ENCODE measurements around the gene ASXL2.
"Not testable (repeated sequence)": the region's sequence is repeated elsewhere in the genome, so short reads cannot be mapped to it uniquely, and the experiment has no call there.

ASXL2 gene

DNA sequence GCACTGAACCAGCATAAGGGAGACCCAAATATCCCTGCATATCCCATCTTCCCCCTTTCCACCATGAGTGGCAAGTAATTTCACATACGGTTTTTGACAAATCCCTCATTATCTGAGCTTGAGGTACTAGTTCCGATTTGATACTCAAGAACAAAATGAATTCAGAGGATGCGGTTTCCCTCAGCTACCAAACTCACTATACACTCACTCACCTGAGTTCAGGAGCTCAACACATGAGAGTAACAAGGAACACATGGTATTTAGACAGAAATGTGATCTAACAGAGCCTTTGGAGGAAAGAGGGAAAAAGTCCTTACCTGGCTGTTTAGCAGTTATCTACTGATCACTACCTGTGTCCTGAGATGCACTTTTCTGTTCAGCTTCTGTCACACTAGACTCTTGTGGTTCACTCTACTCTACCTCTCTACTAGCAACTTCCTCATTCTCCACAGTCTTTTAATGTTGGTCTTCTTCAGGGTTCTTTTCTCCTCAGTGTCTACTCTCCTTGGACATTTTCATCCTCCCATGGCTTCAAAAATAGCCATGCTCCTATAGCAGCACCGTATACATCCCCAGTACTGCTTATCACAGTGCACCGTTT lies 25.1 kb downstream of the ASXL2 start:
- TF ChIP-seq, protein P1, sequence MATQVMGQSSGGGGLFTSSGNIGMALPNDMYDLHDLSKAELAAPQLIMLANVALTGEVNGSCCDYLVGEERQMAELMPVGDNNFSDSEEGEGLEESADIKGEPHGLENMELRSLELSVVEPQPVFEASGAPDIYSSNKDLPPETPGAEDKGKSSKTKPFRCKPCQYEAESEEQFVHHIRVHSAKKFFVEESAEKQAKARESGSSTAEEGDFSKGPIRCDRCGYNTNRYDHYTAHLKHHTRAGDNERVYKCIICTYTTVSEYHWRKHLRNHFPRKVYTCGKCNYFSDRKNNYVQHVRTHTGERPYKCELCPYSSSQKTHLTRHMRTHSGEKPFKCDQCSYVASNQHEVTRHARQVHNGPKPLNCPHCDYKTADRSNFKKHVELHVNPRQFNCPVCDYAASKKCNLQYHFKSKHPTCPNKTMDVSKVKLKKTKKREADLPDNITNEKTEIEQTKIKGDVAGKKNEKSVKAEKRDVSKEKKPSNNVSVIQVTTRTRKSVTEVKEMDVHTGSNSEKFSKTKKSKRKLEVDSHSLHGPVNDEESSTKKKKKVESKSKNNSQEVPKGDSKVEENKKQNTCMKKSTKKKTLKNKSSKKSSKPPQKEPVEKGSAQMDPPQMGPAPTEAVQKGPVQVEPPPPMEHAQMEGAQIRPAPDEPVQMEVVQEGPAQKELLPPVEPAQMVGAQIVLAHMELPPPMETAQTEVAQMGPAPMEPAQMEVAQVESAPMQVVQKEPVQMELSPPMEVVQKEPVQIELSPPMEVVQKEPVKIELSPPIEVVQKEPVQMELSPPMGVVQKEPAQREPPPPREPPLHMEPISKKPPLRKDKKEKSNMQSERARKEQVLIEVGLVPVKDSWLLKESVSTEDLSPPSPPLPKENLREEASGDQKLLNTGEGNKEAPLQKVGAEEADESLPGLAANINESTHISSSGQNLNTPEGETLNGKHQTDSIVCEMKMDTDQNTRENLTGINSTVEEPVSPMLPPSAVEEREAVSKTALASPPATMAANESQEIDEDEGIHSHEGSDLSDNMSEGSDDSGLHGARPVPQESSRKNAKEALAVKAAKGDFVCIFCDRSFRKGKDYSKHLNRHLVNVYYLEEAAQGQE (IDR thresholded peaks at IDR 0.05; ENCODE audit: insufficient replicate concordance, low read depth), result no peak
- peak; percentile 27; the same call in 1 of the 2 replicates for TF ChIP-seq SPI1 (IDR thresholded peaks at IDR 0.05; ENCODE audit: borderline replicate concordance, low read depth)
- TF ChIP-seq, protein P2, sequence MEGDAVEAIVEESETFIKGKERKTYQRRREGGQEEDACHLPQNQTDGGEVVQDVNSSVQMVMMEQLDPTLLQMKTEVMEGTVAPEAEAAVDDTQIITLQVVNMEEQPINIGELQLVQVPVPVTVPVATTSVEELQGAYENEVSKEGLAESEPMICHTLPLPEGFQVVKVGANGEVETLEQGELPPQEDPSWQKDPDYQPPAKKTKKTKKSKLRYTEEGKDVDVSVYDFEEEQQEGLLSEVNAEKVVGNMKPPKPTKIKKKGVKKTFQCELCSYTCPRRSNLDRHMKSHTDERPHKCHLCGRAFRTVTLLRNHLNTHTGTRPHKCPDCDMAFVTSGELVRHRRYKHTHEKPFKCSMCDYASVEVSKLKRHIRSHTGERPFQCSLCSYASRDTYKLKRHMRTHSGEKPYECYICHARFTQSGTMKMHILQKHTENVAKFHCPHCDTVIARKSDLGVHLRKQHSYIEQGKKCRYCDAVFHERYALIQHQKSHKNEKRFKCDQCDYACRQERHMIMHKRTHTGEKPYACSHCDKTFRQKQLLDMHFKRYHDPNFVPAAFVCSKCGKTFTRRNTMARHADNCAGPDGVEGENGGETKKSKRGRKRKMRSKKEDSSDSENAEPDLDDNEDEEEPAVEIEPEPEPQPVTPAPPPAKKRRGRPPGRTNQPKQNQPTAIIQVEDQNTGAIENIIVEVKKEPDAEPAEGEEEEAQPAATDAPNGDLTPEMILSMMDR (IDR thresholded peaks at IDR 0.05; ENCODE audit: insufficient read depth, low read length), result no peak
- Histone ChIP-seq H3K4me3 (replicated peaks; ENCODE audit: insufficient read depth, low read length) (no peak overlapping the region), H3K27me3 (ENCODE audit: insufficient read depth, poor library complexity, severe bottlenecking) (no peaks in the 10 kb centered on the region), H3K27ac (replicated peaks) (peak overlapping the region; percentile 71)
- DNase-seq (ENCODE audit: low read depth in 1 of 2, low spot score in 1 of 2), result peak in 1 of 2 experiments; percentile 36

DNA sequence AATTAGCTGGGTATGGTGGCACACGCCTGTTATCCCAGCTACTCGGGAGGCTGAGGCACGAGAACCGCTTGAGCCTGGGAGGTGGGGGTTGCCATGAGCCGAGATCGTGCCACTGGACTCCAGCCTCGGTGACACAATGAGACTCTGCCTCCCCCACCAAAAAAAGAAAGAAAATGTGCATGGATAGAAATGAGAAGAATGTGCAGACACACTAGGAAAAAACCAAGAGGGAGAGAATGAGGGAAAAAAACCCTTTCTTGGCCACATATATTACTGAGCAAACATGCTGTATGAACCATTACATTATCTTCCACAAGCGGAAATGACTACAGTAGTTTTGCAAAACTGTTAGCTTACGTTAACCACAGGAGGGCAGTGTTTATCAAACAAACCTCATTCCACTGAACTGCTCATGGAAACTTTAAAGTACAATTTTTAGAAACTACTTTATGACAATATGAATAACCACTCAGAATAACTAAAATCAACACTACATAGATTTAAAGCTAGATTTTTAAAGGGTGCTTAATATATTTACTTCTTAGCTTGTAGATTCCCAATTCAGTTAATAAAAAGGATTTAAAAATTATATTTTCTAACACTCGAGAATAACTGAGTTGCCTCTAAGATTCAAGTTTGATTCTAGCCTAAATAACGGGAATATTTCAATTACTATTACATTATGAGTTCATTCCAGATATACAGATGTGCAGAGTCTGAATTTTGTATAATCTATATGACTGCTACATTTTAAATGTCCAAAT lies 26.4 kb downstream of the ASXL2 start:
- peak overlapping the region; percentile 71 for H3K27ac ChIP-seq (replicated peaks)
- TF ChIP-seq SPI1 (IDR thresholded peaks at IDR 0.05; ENCODE audit: borderline replicate concordance, low read depth), result no peak
- TF ChIP-seq, protein P2 (IDR thresholded peaks at IDR 0.05; ENCODE audit: insufficient read depth, low read length), result peak; percentile 31
- peak; percentile 45 to 69 for DNase-seq (ENCODE audit: low read depth in 1 of 2, low spot score in 1 of 2)
- peak overlapping the region; percentile 22 for H3K4me3 ChIP-seq (replicated peaks; ENCODE audit: insufficient read depth, low read length)
- no peaks in the 10 kb centered on the region for H3K27me3 ChIP-seq (ENCODE audit: insufficient read depth, poor library complexity, severe bottlenecking)

DNA sequence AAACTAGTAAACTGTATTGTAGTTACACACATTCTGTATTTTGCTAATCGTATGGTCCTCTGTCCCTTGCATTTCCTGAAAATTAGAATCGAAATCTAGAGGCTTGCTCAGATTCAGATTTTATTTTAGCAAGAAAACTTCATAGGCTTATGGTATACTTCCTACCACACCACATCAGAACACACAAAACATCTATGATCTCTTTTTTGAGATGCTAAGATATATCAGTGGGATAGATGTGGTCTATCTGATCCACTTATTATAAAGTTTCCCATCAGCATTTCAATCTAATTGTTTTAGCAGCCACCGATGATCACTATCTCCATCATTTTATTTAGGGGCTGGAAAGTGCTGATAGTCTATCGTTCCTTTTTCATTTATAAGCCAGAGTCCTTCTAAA lies 27.9 kb downstream of the ASXL2 start:
- DNase-seq (ENCODE audit: low read depth in 1 of 2, low spot score in 1 of 2), result not testable (repeated sequence)

DNA sequence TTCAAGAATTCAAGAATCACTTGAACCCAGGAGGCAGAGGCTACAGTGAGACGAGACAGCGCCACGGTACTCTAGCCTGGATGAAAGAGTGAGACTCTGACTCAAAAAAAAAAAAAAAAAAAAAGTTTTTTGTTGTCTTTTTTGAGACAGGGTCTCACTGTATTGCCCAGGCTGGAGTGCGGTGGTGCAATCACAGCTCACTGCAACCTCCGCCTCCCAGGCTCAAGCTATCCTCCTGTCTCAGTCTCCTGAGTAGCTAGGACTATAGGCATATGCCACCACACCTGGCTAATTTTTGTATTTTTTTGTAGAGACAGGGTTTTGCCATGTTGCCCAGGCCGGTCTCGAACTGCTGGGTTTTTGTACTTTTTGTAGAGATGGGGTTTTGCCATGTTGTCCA lies 28.9 kb downstream of the ASXL2 start:
- H3K27me3 ChIP-seq (ENCODE audit: insufficient read depth, poor library complexity, severe bottlenecking); H3K4me3 ChIP-seq (replicated peaks; ENCODE audit: insufficient read depth, low read length); H3K27ac ChIP-seq (replicated peaks); DNase-seq (ENCODE audit: low read depth in 1 of 2, low spot score in 1 of 2): not testable (repeated sequence)

More for the DNA sequence above, 27.9 kb downstream of the ASXL2 start:
- not testable (repeated sequence) for H3K4me3 ChIP-seq (replicated peaks; ENCODE audit: insufficient read depth, low read length); H3K27ac ChIP-seq (replicated peaks); H3K27me3 ChIP-seq (ENCODE audit: insufficient read depth, poor library complexity, severe bottlenecking)

DNA sequence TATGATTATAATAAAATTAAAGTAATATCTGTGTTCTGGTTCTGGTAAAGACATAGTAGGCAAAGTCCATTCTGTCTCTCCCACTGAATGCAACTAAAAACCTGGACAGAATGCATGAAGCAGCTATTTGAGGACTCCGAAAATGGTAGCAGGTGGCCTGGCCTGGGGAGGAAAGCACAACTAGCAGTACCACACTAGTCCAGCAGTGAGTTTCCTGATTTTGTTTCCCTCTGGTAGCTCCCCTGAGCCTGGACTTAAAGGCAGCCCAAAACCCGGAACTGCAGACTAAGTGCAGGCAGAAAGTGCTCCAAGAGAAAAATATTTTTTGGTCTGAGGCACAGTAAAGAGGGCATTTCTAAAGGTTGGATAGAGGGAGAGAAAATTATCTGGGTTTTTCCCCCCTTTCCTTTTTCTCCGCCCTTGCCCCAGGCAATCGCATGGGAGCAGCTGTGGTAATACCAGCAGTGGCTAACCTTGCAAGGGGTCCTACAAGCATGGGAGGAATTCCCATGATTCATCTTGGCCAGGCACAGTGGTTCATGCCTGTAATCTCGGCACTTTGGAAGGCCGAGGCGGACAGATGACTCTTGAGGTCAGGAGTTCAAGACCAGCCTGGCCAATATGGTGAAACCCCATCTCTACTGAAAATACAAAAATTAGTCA lies 32.3 kb downstream of the ASXL2 start:
- no peaks in the 10 kb centered on the region for H3K27me3 ChIP-seq (ENCODE audit: insufficient read depth, poor library complexity, severe bottlenecking)
- DNase-seq (ENCODE audit: low read depth in 1 of 2, low spot score in 1 of 2), result no peak
- H3K4me3 ChIP-seq (replicated peaks; ENCODE audit: insufficient read depth, low read length), result no peak overlapping the region
- no peak overlapping the region for H3K27ac ChIP-seq (replicated peaks)
- TF ChIP-seq, protein P1 (IDR thresholded peaks at IDR 0.05; ENCODE audit: insufficient replicate concordance, low read depth), result no peak
- TF ChIP-seq SPI1 (IDR thresholded peaks at IDR 0.05; ENCODE audit: borderline replicate concordance, low read depth) (no peak), POLR2AphosphoS5 (IDR thresholded peaks at IDR 0.05; ENCODE audit: low read depth) (no peak)
- TF ChIP-seq, protein P2 (IDR thresholded peaks at IDR 0.05; ENCODE audit: insufficient read depth, low read length), result no peak
